NT2/D1 (cell line): ENCODE measurements around the gene GLB1L.

Experiments used
- DNase-seq: peaks from one replicate; pipeline ENCODE4 v3.0.0-alpha.2; 2011; ENCODE audit warnings: low read depth, low spot score
- H3K27me3 ChIP-seq: 2 replicates; pipeline ENCODE4 v1.6.0; 2011; ENCODE audit warnings: mild to moderate bottlenecking; ENCODE audit not compliant: insufficient read length, insufficient read depth
- H3K36me3 ChIP-seq: 2 replicates; pipeline ENCODE4 v1.6.1; 2011; ENCODE audit warnings: mild to moderate bottlenecking, low read length, mixed read lengths; ENCODE audit not compliant: insufficient read depth, insufficient read length
- H3K4me1 ChIP-seq: 2 replicates; pipeline ENCODE4 v1.5.1; 2011; ENCODE audit not compliant: insufficient read depth, insufficient read length
- H3K4me3 ChIP-seq: 2 replicates; pipeline ENCODE4 v1.5.1; 2011; ENCODE audit warnings: low read depth; ENCODE audit not compliant: insufficient read length
- H3K9ac ChIP-seq: 2 replicates; pipeline ENCODE4 v1.6.0; 2011; ENCODE audit warnings: low read depth; ENCODE audit not compliant: insufficient read length
- H3K9me3 ChIP-seq: 2 replicates; pipeline ENCODE4 v1.5.1; 2011; ENCODE audit warnings: mild to moderate bottlenecking, low read length; ENCODE audit not compliant: insufficient read depth
- SUZ12 ChIP-seq: IDR thresholded peaks from 2 replicates; pipeline ENCODE4 v1.6.1; 2011; ENCODE audit not compliant: insufficient read length, insufficient read depth; ENCODE audit errors: extremely low read depth
- YY1 ChIP-seq: IDR thresholded peaks from 2 replicates; pipeline ENCODE4 v1.6.1; 2011; ENCODE audit not compliant: insufficient read length, insufficient read depth
- ZNF274 ChIP-seq: IDR thresholded peaks from 2 replicates; pipeline ENCODE4 v1.6.1; 2011; ENCODE audit warnings: mild to moderate bottlenecking, low read depth, low read length

The GLB1L gene

GRCh38 chr2:219272995-219273394 is 27.8 kb upstream of the GLB1L start:
- no peak for DNase-seq
- Histone ChIP-seq H3K9me3 (no peaks in the 10 kb centered on the region), H3K4me3 (no peak overlapping the region), H3K4me1 (peaks cover 7% of the 10 kb centered on the region), H3K27me3 (no peaks in the 10 kb centered on the region), H3K9ac (no peak overlapping the region), H3K36me3 (no peaks in the 10 kb centered on the region)
- no peak for TF ChIP-seq ZNF274
- TF ChIP-seq YY1: no peak
- no peak for TF ChIP-seq SUZ12

GRCh38 chr2:219272356-219272755 is 27.1 kb upstream of the GLB1L start:
- TF ChIP-seq ZNF274 (no peak), YY1 (no peak), SUZ12 (no peak)
- Histone ChIP-seq H3K9ac (no peak overlapping the region), H3K4me3 (no peak overlapping the region), H3K36me3 (no peaks in the 10 kb centered on the region), H3K27me3 (no peaks in the 10 kb centered on the region), H3K4me1 (peaks cover 7% of the 10 kb centered on the region), H3K9me3 (no peaks in the 10 kb centered on the region)
- no peak for DNase-seq

DNA sequence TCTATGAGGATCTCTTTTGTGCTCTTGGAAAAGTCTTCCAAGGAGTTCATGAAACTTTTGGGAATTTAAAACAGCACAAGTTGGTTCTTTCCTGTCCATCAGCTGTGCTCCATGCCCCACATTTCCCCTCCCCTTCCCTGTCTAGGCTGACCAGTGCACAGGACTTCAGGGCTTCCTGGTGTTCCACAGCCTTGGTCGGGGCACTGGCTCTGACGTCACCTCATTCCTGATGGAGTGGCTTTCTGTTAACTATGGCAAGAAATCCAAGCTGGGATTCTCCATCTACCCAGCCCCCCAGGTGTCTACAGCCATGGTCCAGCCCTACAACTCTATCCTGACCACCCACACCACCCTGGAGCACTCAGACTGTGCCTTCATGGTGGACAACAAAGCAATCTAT is 25.8 kb upstream of the GLB1L start:
- DNase-seq: no peak
- H3K9me3 ChIP-seq: no peaks in the 10 kb centered on the region
- no peaks in the 10 kb centered on the region for H3K27me3 ChIP-seq
- H3K36me3 ChIP-seq: no peaks in the 10 kb centered on the region
- H3K4me3 ChIP-seq: no peak overlapping the region
- H3K9ac ChIP-seq: no peak overlapping the region
- peaks cover 9% of the 10 kb centered on the region for H3K4me1 ChIP-seq
- TF ChIP-seq YY1: no peak
- no peak for TF ChIP-seq ZNF274
- TF ChIP-seq SUZ12: no peak

DNA sequence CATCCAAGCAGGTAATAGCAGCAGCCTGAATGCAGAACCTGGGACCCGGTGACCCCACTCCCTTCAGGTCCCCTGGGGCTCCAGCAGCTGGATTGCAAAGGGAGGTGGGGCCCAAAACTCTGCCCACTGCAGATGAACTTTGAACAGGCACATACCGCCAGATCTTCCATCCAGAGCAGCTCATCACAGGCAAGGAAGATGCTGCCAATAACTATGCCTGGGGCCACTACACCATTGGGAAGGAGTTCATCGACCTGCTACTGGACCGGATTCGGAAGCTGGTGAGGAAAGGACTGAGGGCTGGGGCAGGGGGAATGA is 24.8 kb upstream of the GLB1L start:
- DNase-seq: no peak
- no peak overlapping the region for H3K9ac ChIP-seq
- no peaks in the 10 kb centered on the region for H3K27me3 ChIP-seq
- TF ChIP-seq SUZ12: no peak
- no peak for TF ChIP-seq ZNF274
- TF ChIP-seq YY1: no peak
- no peaks in the 10 kb centered on the region for H3K9me3 ChIP-seq
- H3K4me1 ChIP-seq: peaks cover 10% of the 10 kb centered on the region
- H3K36me3 ChIP-seq: no peaks in the 10 kb centered on the region
- no peak overlapping the region for H3K4me3 ChIP-seq

GRCh38 chr2:219269362-219270054 is 24.3 kb upstream of the GLB1L start:
- Histone ChIP-seq H3K36me3 (no peaks in the 10 kb centered on the region), H3K9me3 (no peaks in the 10 kb centered on the region), H3K4me1 (peaks cover 10% of the 10 kb centered on the region), H3K9ac (no peak overlapping the region), H3K4me3 (no peak overlapping the region), H3K27me3 (no peaks in the 10 kb centered on the region)
- TF ChIP-seq YY1 (no peak), ZNF274 (no peak), SUZ12 (no peak)
- no peak for DNase-seq

DNA sequence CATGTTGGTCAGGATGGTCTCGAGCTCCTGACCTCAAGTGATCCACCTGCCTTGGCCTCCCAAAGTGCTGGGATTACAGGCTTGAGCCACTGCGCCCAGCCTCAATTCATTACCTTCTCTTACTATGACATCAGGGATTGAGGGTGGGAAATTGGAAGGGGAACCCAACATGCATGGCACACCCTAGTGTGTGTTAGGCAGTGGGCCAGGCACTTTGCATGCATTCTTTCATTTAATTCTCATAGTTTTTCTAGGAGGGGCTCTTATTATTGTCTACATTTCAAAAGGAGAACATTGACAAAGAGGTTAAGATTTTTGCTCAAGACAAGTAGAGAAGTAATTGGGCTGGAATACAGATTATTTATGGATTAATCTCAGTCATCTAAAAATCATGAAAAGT is 23.1 kb upstream of the GLB1L start:
- Histone ChIP-seq H3K4me3 (no peak overlapping the region), H3K36me3 (no peaks in the 10 kb centered on the region), H3K9ac (no peak overlapping the region), H3K27me3 (no peaks in the 10 kb centered on the region), H3K9me3 (no peaks in the 10 kb centered on the region), H3K4me1 (peaks cover 3% of the 10 kb centered on the region)
- no peak for TF ChIP-seq YY1
- TF ChIP-seq ZNF274: no peak
- TF ChIP-seq SUZ12: no peak
- DNase-seq: no peak

DNA sequence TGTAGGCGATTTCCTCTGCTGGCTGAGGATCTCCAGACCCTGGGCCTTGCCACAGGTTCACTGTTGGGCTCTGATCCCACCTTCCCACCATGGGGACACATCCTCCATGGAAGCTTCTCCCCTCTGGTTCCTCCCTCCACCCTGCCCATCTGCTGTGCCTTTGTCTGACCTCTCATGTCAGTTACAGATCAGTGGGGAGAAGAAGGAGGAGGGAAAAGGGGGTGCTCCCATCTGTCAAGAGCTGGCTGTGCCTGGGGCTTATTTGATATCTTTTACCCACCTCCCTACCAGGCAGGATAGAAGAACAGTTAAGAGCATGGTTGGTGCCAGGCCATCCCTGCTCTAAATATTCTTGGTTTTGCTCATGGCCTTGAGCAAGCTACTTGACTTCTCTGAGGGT is 21.6 kb upstream of the GLB1L start:
- Histone ChIP-seq H3K36me3 (no peaks in the 10 kb centered on the region), H3K4me3 (no peak overlapping the region), H3K4me1 (peaks cover 3% of the 10 kb centered on the region), H3K27me3 (no peaks in the 10 kb centered on the region), H3K9me3 (no peaks in the 10 kb centered on the region), H3K9ac (no peak overlapping the region)
- DNase-seq: no peak
- no peak for TF ChIP-seq YY1
- TF ChIP-seq ZNF274: no peak
- no peak for TF ChIP-seq SUZ12

DNA sequence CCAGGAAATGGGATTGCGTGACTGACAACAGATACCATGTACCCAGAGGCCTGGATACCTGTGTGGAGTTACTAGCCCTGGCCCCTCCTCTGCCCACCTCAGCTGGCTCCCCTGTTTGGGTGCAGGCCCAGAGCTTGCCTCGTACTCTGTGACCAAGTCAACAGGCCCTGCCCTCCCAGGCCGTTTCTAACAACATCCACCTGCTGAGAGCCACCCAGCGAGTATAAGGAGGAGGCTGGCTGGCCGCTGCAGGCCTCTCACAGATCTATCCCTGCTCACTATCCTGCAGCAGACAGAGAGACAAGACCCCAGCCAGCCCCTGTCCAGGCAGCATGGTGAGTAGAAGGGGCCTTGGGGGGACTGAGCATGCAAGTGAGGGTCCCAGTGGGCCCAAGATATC is 21.0 kb upstream of the GLB1L start:
- TF ChIP-seq ZNF274: no peak
- TF ChIP-seq YY1: no peak
- no peak for TF ChIP-seq SUZ12
- H3K4me1 ChIP-seq: peaks cover 3% of the 10 kb centered on the region
- no peak overlapping the region for H3K4me3 ChIP-seq
- no peak overlapping the region for H3K9ac ChIP-seq
- H3K9me3 ChIP-seq: no peaks in the 10 kb centered on the region
- no peak for DNase-seq
- no peaks in the 10 kb centered on the region for H3K27me3 ChIP-seq
- no peaks in the 10 kb centered on the region for H3K36me3 ChIP-seq
